HepG2 (cell line): Measurements from ENCODE around the gene NELFCD. TPM values are rescaled to one million over a fixed set of nuclear protein-coding genes. Genes with fewer than 3 reads are reported as not detected.
A peak's percentile ranks its signal among the peaks of the same experiment; 100 is the strongest.

Experiments
- CEBPZ ChIP-seq: IDR thresholded peaks from 2 replicates; pipeline ENCODE4 v1.6.1; 2012; ENCODE audit warnings: low read length, improper control_type of control experiment
- ERF ChIP-seq: IDR thresholded peaks from 2 replicates; pipeline ENCODE4 v1.6.1; 2018; ENCODE audit warnings: missing biosample characterization, missing genetic modification reagents
- KAT8 ChIP-seq: IDR thresholded peaks from 2 replicates; pipeline ENCODE4 v1.6.1; 2016; ENCODE audit warnings: missing genetic modification reagents, missing compliant biosample characterization
- MXD3 ChIP-seq: IDR thresholded peaks from 2 replicates; pipeline ENCODE4 v1.6.1; 2016; ENCODE audit warnings: mild to moderate bottlenecking, missing biosample characterization, missing genetic modification reagents
- PRMT3 ChIP-seq: sonication (generic); formaldehyde crosslinking; IDR thresholded peaks from 2 replicates; pipeline ENCODE4 v1.8.1; 2022; ENCODE audit warnings: low read depth, mild to moderate bottlenecking, moderate library complexity, missing genetic modification reagents, borderline replicate concordance
- RCOR2 ChIP-seq: IDR thresholded peaks from 2 replicates; pipeline ENCODE4 v1.6.1; 2016; ENCODE audit warnings: missing biosample characterization, missing genetic modification reagents
- RFXANK ChIP-seq: IDR thresholded peaks from 2 replicates; pipeline ENCODE4 v1.6.1; 2016
- TEAD3 ChIP-seq: optimal IDR thresholded peaks from 2 replicates; pipeline ENCODE3; 2016; ENCODE audit warnings: borderline replicate concordance
- ZMYM2 ChIP-seq: sonication (generic); formaldehyde crosslinking; IDR thresholded peaks from 2 replicates; pipeline ENCODE4 v1.8.0; 2022; ENCODE audit warnings: mild to moderate bottlenecking, missing genetic modification reagents
- ZNF407 ChIP-seq: sonication (generic); formaldehyde crosslinking; IDR thresholded peaks from one replicate; pipeline ENCODE4 v1.5.1; 2020; ENCODE audit warnings: mild to moderate bottlenecking, missing genetic modification reagents; ENCODE audit errors: not compliant biosample characterization
- ZNF776 ChIP-seq: sonication (generic); formaldehyde crosslinking; IDR thresholded peaks from 2 replicates; pipeline ENCODE4 v1.4.0; 2020; ENCODE audit warnings: mild to moderate bottlenecking, missing genetic modification reagents
- ZNF782 ChIP-seq: sonication (generic); formaldehyde crosslinking; IDR thresholded peaks from 2 replicates; pipeline ENCODE4 v1.4.0; 2020; ENCODE audit warnings: missing genetic modification reagents, mild to moderate bottlenecking, borderline replicate concordance
- ZNF839 ChIP-seq: sonication (generic); formaldehyde crosslinking; IDR thresholded peaks from 2 replicates; pipeline ENCODE4 v1.4.0; 2020; ENCODE audit warnings: missing genetic modification reagents, mild to moderate bottlenecking, borderline replicate concordance
- polyA plus RNA-seq, 8 experiments: library from polyadenylated mRNA; depleted of rRNA in 3 of 8; stranded (reverse) in 7 of 8; unstranded in 1 of 8; fragments of >200 nt; fragmentation: Illumina TruSeq in 4 of 8; extraction: Trizol in 4 of 8; gene quantifications; 2 replicates each; pipeline versions ENCODE4 v1.2.1 to v1.2.3, GENCODE V29; 2011 to 2016; ENCODE audit warnings: low read depth in 4 of 8, missing spikeins in 1 of 8, mixed read lengths in 1 of 8; ENCODE audit not compliant: insufficient read depth in 1 of 8
- total RNA-seq, 5 experiments: library from RNA; depleted of rRNA; stranded (reverse); fragments of >200 nt; fragmentation: Illumina TruSeq; extraction: Trizol; gene quantifications; 2 replicates each; pipeline ENCODE4 v1.2.3, GENCODE V29; 2016; ENCODE audit warnings: low read depth in 1 of 5
- TF ChIP-seq, protein P1 (sequence below): sonication (generic); formaldehyde crosslinking; IDR thresholded peaks from 2 replicates; pipeline ENCODE4 v1.5.0; 2020; ENCODE audit warnings: missing genetic modification reagents

The NELFCD gene
- total and polyA plus RNA-seq, 2 of the 13 experiments (the other 11 are each of a cell fraction or from before 2014, with no cell fraction given) = 159 to 203 TPM

DNA sequence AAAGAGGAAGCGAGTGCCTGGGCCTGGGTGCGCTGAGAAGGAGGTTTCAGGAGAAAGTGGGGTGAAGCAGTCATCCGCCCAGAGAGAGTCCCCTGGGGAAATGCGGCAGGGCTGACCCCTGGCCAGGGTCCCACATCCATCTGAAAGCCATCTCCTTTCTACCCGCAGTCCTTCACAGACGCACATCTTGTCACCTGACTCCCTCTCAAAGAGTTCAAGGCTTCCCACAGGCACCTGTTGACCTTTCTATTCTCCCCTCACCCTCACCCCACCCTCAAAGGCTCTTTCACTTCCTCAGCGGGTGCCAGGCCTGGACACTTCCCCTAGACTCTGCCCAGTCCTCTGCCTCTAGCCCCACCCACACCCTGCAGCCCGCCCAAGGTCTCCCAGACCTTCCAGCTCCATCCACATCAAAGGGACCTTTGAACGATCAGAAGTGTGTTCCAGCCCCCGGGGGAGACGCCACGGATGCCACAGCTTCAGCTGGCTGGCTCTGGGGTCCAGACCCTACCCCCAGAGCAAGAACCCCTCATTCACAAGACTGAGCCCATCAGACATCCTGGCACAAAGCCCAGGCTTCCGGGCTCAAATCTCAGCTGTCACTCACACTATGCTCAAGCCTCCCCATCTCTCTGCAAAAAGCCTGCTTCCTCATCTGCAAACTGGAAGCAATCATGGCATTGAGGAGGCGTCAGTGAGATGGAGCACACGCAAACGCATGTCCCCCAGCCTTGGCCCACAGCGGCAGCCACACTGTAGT is 23.9 kb downstream of the NELFCD start (continued):
- TF ChIP-seq ZMYM2 (CRISPR knock-in tag) (peak; percentile 57; the same call in 1 of the 2 replicates), RFXANK (CRISPR knock-in tag) (no peak), ZNF782 (no peak), ZNF407 (no peak), CEBPZ (no peak), ZNF776 (CRISPR knock-in tag) (no peak), ZNF839 (no peak; the same call in 1 of the 2 replicates), ERF (CRISPR knock-in tag) (peak; percentile 33; the same call in 1 of the 2 replicates), MXD3 (no peak; the same call in 1 of the 2 replicates), PRMT3 (CRISPR knock-in tag) (no peak), RCOR2 (CRISPR knock-in tag) (no peak), TEAD3 (CRISPR knock-in tag) (no peak), KAT8 (CRISPR knock-in tag) (no peak)
- TF ChIP-seq, protein P1, sequence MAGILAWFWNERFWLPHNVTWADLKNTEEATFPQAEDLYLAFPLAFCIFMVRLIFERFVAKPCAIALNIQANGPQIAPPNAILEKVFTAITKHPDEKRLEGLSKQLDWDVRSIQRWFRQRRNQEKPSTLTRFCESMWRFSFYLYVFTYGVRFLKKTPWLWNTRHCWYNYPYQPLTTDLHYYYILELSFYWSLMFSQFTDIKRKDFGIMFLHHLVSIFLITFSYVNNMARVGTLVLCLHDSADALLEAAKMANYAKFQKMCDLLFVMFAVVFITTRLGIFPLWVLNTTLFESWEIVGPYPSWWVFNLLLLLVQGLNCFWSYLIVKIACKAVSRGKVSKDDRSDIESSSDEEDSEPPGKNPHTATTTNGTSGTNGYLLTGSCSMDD (CRISPR knock-in tag) = no peak
